H1 (cell line): ENCODE measurements around the gene SCGB1D4. TPM values are rescaled to one million over a fixed set of nuclear protein-coding genes. Genes with fewer than 3 reads are reported as not detected.
A peak's percentile ranks its signal among the peaks of the same experiment; 100 is the strongest.

Experiments
- CTCF ChIA-PET: fragments of 300-600 bp; sonication (Branson Sonifier 250); formaldehyde crosslinking; loops from one replicate; lab custom pipeline; 2021; ENCODE audit not compliant: partially characterized antibody; lab: Charles Lee
- POLR2A ChIA-PET: fragments of 300-600 bp; sonication (Branson Sonifier 250); formaldehyde crosslinking; loops from one replicate; lab custom pipeline; 2021; ENCODE audit warnings: inconsistent platforms; ENCODE audit not compliant: partially characterized antibody; lab: Charles Lee
- DNase-seq, 2 experiments: peaks; one replicate each; pipeline versions ENCODE4 v3.0.0 to v3.0.0-alpha.2; 2010 to 2022; ENCODE audit warnings: low spot score in 2 of 2, low read depth in 1 of 2, mixed read lengths in 1 of 2
- FAIRE-seq: peaks from 2 replicates; lab custom pipeline; 2011; peaks lifted over from hg19 to GRCh38; lab: Jason Lieb, UNC
- H2AFZ ChIP-seq: 2 replicates; pipeline ENCODE4 v1.8.1; 2012; ENCODE audit warnings: low read length, inconsistent platforms
- H2AK5ac ChIP-seq: 2 replicates; pipeline ENCODE4 v1.6.1; 2013; ENCODE audit warnings: low read depth, low read length
- H2BK120ac ChIP-seq: replicated peaks from 2 replicates; pipeline ENCODE3; 2013; ENCODE audit warnings: low read depth, low read length, inconsistent platforms
- H2BK12ac ChIP-seq: 2 replicates; pipeline ENCODE4 v1.6.1; 2013; ENCODE audit warnings: low read depth, low read length
- H2BK15ac ChIP-seq: 2 replicates; pipeline ENCODE4 v1.6.1; 2013; ENCODE audit warnings: low read length
- H2BK20ac ChIP-seq: 2 replicates; pipeline ENCODE4 v1.6.1; 2013; ENCODE audit warnings: low read length
- H2BK5ac ChIP-seq: 2 replicates; pipeline ENCODE4 v1.6.1; 2013; ENCODE audit warnings: low read depth, low read length
- H3K14ac ChIP-seq: 2 replicates; pipeline ENCODE4 v1.6.1; 2013; ENCODE audit warnings: inconsistent platforms; ENCODE audit not compliant: insufficient read length
- H3K18ac ChIP-seq: 2 replicates; pipeline ENCODE4 v1.6.1; 2013; ENCODE audit warnings: low read length; ENCODE audit errors: extremely low read depth
- H3K23ac ChIP-seq: 2 replicates; pipeline ENCODE4 v1.6.1; 2013; ENCODE audit warnings: inconsistent platforms; ENCODE audit not compliant: insufficient read length
- H3K23me2 ChIP-seq: 2 replicates; pipeline ENCODE4 v1.6.1; 2013; ENCODE audit warnings: low read depth, low read length
- H3K27ac ChIP-seq: 2 replicates; pipeline ENCODE4 v1.6.1; 2011; ENCODE audit warnings: low read depth, low read length, inconsistent platforms
- H3K27me3 ChIP-seq, 4 experiments: replicated peaks in 1 of 4; 1 replicate in 1 of 4; 2 replicates in 3 of 4; pipeline versions ENCODE4 v1.6.1 to v1.8.1; 2011 to 2013; ENCODE audit warnings: low read length in 3 of 4, mild to moderate bottlenecking in 3 of 4, inconsistent platforms in 2 of 4, mixed read lengths in 2 of 4, moderate library complexity in 1 of 4; ENCODE audit not compliant: control insufficient read depth in 3 of 4, insufficient read depth in 3 of 4; ENCODE audit errors: extremely low read depth in 1 of 4
- H3K36me3 ChIP-seq, 4 experiments: 2 replicates each; pipeline versions ENCODE4 v1.6.1 to v1.8.1; 2011 to 2013; ENCODE audit warnings: mild to moderate bottlenecking in 4 of 4, low read length in 3 of 4, moderate library complexity in 2 of 4, control low read depth in 1 of 4, inconsistent platforms in 1 of 4; ENCODE audit not compliant: insufficient read depth in 4 of 4, control insufficient read depth in 2 of 4
- H3K4ac ChIP-seq: replicated peaks from 2 replicates; pipeline ENCODE3; 2013; ENCODE audit warnings: low read length, low read depth, mixed read lengths, inconsistent platforms; ENCODE audit not compliant: insufficient read length
- H3K4me1 ChIP-seq, 4 experiments: replicated peaks in 1 of 4; 1 replicate in 1 of 4; 2 replicates in 3 of 4; pipeline versions ENCODE4 v1.6.1 to v1.8.1; 2011 to 2013; ENCODE audit warnings: low read length in 3 of 4, inconsistent platforms in 2 of 4, mixed read lengths in 1 of 4; ENCODE audit not compliant: insufficient read depth in 4 of 4, control insufficient read depth in 3 of 4
- H3K4me2 ChIP-seq, 2 experiments: 2 replicates each; pipeline versions ENCODE4 v1.6.1 to v1.8.1; 2011 to 2013; ENCODE audit warnings: low read depth in 2 of 2, low read length in 2 of 2, control low read depth in 1 of 2, inconsistent platforms in 1 of 2, mild to moderate bottlenecking in 1 of 2; ENCODE audit not compliant: insufficient read depth in 1 of 2
- H3K4me3 ChIP-seq, 4 experiments: fragments of 200-600, 300-600 bp in 1 of 4; sonication (generic), shearing (Covaris generic), sonication (Bioruptor Twin) in 1 of 4; 2 replicates each; pipeline versions ENCODE4 v1.5.1 to v1.8.1; 2011 to 2016; ENCODE audit warnings: low read length in 4 of 4, low read depth in 3 of 4, control low read depth in 2 of 4, inconsistent platforms in 2 of 4, mild to moderate bottlenecking in 2 of 4, mixed read lengths in 1 of 4, moderate library complexity in 1 of 4; ENCODE audit not compliant: insufficient read depth in 2 of 4; ENCODE audit errors: extremely low read depth in 1 of 4
- H3K56ac ChIP-seq: replicated peaks from 2 replicates; pipeline ENCODE3; 2013; ENCODE audit warnings: low read depth, mild to moderate bottlenecking, mixed read lengths, low read length, inconsistent platforms; ENCODE audit not compliant: insufficient read length
- H3K79me1 ChIP-seq: 2 replicates; pipeline ENCODE4 v1.6.1; 2013; ENCODE audit warnings: low read depth, low read length, control low read depth
- H3K79me2 ChIP-seq, 2 experiments: 2 replicates each; pipeline versions ENCODE4 v1.6.1 to v1.8.1; 2012 to 2013; ENCODE audit warnings: low read length in 2 of 2, mild to moderate bottlenecking in 2 of 2, inconsistent platforms in 1 of 2; ENCODE audit not compliant: insufficient read depth in 2 of 2, control insufficient read depth in 1 of 2
- H3K9ac ChIP-seq, 4 experiments: replicated peaks in 1 of 4; 1 replicate in 1 of 4; 2 replicates in 3 of 4; pipeline versions ENCODE4 v1.6.1 to v1.8.1; 2011 to 2013; ENCODE audit warnings: low read depth in 3 of 4, low read length in 3 of 4, control low read depth in 2 of 4, mild to moderate bottlenecking in 2 of 4, moderate library complexity in 2 of 4, inconsistent platforms in 1 of 4; ENCODE audit errors: extremely low read depth in 1 of 4
- H3K9me3 ChIP-seq, 2 experiments: 2 replicates each; pipeline versions ENCODE4 v1.6.1 to v1.8.1; 2012 to 2013; ENCODE audit warnings: mild to moderate bottlenecking in 2 of 2, moderate library complexity in 2 of 2, control low read depth in 1 of 2, inconsistent platforms in 1 of 2, low read depth in 1 of 2, low read length in 1 of 2, mixed read lengths in 1 of 2; ENCODE audit not compliant: insufficient read depth in 2 of 2
- H4K20me1 ChIP-seq, 2 experiments: replicated peaks in 1 of 2; 2 replicates each; pipeline versions ENCODE3 to v1.8.1; 2011 to 2013; ENCODE audit warnings: inconsistent platforms in 2 of 2, low read length in 2 of 2, mild to moderate bottlenecking in 1 of 2; ENCODE audit not compliant: insufficient read depth in 2 of 2, control insufficient read depth in 1 of 2
- H4K5ac ChIP-seq: 2 replicates; pipeline ENCODE4 v1.6.1; 2013; ENCODE audit warnings: low read length, low read depth, mixed read lengths, inconsistent platforms; ENCODE audit not compliant: insufficient read length
- H4K8ac ChIP-seq: 2 replicates; pipeline ENCODE4 v1.8.0; 2013; ENCODE audit warnings: mild to moderate bottlenecking, moderate library complexity, low read length, inconsistent platforms; ENCODE audit not compliant: insufficient read depth; ENCODE audit errors: extremely low read depth
- H4K91ac ChIP-seq: replicated peaks from 2 replicates; pipeline ENCODE3; 2013; ENCODE audit warnings: low read length, mixed read lengths, inconsistent platforms; ENCODE audit not compliant: insufficient read length
- CBX5 ChIP-seq: fragments of 300-800, 300-1000 bp; sonication (generic); IDR thresholded peaks from 2 replicates; pipeline ENCODE4 v1.7.1; 2016; ENCODE audit warnings: antibody characterized with exemption, low read length, low read depth
- CTCF ChIP-seq, 3 experiments: IDR thresholded peaks; 1 replicate in 2 of 3; 2 replicates in 1 of 3; pipeline versions ENCODE4 v1.5.1 to v1.6.1; 2011; ENCODE audit warnings: low read length in 3 of 3, mild to moderate bottlenecking in 3 of 3, inconsistent platforms in 2 of 3, low read depth in 1 of 3, moderate library complexity in 1 of 3; ENCODE audit not compliant: insufficient read depth in 1 of 3; ENCODE audit errors: control extremely low read depth in 1 of 3
- KDM1A ChIP-seq: fragments of 200-600, 300-600 bp; sonication (generic); IDR thresholded peaks from 2 replicates; pipeline ENCODE4 v1.7.1; 2016; ENCODE audit warnings: mild to moderate bottlenecking, low read length, borderline replicate concordance
- MAX ChIP-seq: IDR thresholded peaks from 2 replicates; pipeline ENCODE4 v1.6.1; 2012; ENCODE audit warnings: inconsistent platforms
- POU5F1 ChIP-seq: IDR thresholded peaks from 2 replicates; pipeline ENCODE4 v1.6.1; 2011; ENCODE audit warnings: low read depth, mild to moderate bottlenecking, low read length, moderate library complexity
- RAD21 ChIP-seq, 2 experiments: IDR thresholded peaks in 1 of 2; conservative IDR thresholded peaks in 1 of 2; 2 replicates each; pipeline ENCODE4 v1.6.1; 2011; ENCODE audit warnings: low read depth in 2 of 2, low read length in 2 of 2, improper control_type of control experiment in 1 of 2, inconsistent platforms in 1 of 2, mild to moderate bottlenecking in 1 of 2, moderate library complexity in 1 of 2
- SIN3A ChIP-seq, 2 experiments: IDR thresholded peaks in 1 of 2; conservative IDR thresholded peaks in 1 of 2; 2 replicates each; pipeline ENCODE4 v1.6.1; 2011 to 2012; ENCODE audit warnings: low read length in 2 of 2, improper control_type of control experiment in 1 of 2, low read depth in 1 of 2, mild to moderate bottlenecking in 1 of 2
- SIRT6 ChIP-seq: IDR thresholded peaks from one replicate; pipeline ENCODE4 v1.7.1; 2012; ENCODE audit warnings: low read length, inconsistent platforms
- SIX5 ChIP-seq: IDR thresholded peaks from 2 replicates; pipeline ENCODE4 v1.6.1; 2011; ENCODE audit warnings: mild to moderate bottlenecking, low read depth, low read length
- TCF12 ChIP-seq: IDR thresholded peaks from 2 replicates; pipeline ENCODE4 v1.6.1; 2011; ENCODE audit warnings: low read depth, mild to moderate bottlenecking, low read length
- WGBS, 2 experiments: shearing (Covaris generic) in 1 of 2; methylation state at CpG; one replicate each; pipeline versions ENCODE4 v1.1.6 to v1.1.7; 2013 to 2015; ENCODE audit warnings: low lambda C conversion rate in 2 of 2, mixed read lengths in 2 of 2, inconsistent platforms in 1 of 2, low coverage in 1 of 2, missing lambda C conversion rate in 1 of 2; ENCODE audit not compliant: insufficient replicate concordance in 2 of 2, insufficient coverage in 1 of 2, insufficient read length in 1 of 2; ENCODE audit errors: extremely low coverage in 1 of 2, missing lambda C conversion rate in 1 of 2; 5-methylcytosine and 5-hydroxymethylcytosine counted together
- polyA plus RNA-seq, 7 experiments: library from polyadenylated mRNA; depleted of rRNA in 3 of 7; stranded (reverse) in 5 of 7; unstranded in 2 of 7; fragments of >200 nt in 5 of 7; fragments of 200-250 nt in 2 of 7; gene quantifications; 1 replicate in 5 of 7; 2 replicates in 1 of 7; 4 replicates in 1 of 7; pipeline versions ENCODE4 v1.2.1 to v1.2.3, GENCODE V29; 2011 to 2013; ENCODE audit warnings: missing spikeins in 2 of 7, mixed read lengths in 2 of 7
- total RNA-seq: library from RNA; stranded (reverse); fragmentation: NEBNext Ultra II Directional; extraction: Animal tissue kit (Norgen Biotek cat#: 25700); gene quantifications from 2 replicates; pipeline ENCODE4 v1.2.1, GENCODE V29; 2021

Gene SCGB1D4
- total and polyA plus RNA-seq, 2 of the 8 experiments (the other 6 are each of a cell fraction or from before 2014, with no cell fraction given), result not detected

GRCh38 chr11:62269654-62270278 lies 29.1 kb downstream of the SCGB1D4 start, which contains the start of gene SCGB2A2:
SCGB2A2 (plus strand) TSS chr11:62270158; CDS start chr11:62270217, 59 bp downstream.
- no peaks in the 10 kb centered on the region for H3K27me3 ChIP-seq
- no peak within 1 kb of the TSS for H2BK120ac ChIP-seq
- no peak within 1 kb of the TSS for H3K4ac ChIP-seq
- H3K56ac ChIP-seq, result no peak within 1 kb of the TSS
- ChIA-PET CTCF (interaction anchor here (0.7 to 1.8 kb wide), 13 partner anchors 11 to 122 kb away, joined by 3 to 5 read pairs (median 3); no protein-coding TSS in a partner anchor), POLR2A (no interaction called here)
- no peak within 1 kb of the TSS for H3K23ac ChIP-seq
- FAIRE-seq (no peak), DNase-seq (no peak)
- no peak within 1 kb of the TSS for H3K9ac ChIP-seq
- no peak within 1 kb of the TSS for H2AFZ ChIP-seq
- H3K14ac ChIP-seq, result no peak within 1 kb of the TSS
- H3K4me3 ChIP-seq, result no peak within 1 kb of the TSS
- H4K91ac ChIP-seq, result no peak within 1 kb of the TSS
- H3K79me1 ChIP-seq, result no peaks in the 10 kb centered on the region
- no peaks in the 10 kb centered on the region for H4K20me1 ChIP-seq
- H3K18ac ChIP-seq, result no peak within 1 kb of the TSS
- no peak within 1 kb of the TSS for H2BK5ac ChIP-seq
- H3K79me2 ChIP-seq, result no peaks in the 10 kb centered on the region
- no peak within 1 kb of the TSS for H2BK15ac ChIP-seq
- H3K4me2 ChIP-seq, result no peak within 1 kb of the TSS
- H3K9me3 ChIP-seq, result no peaks in the 10 kb centered on the region
- H3K23me2 ChIP-seq, result peaks cover 2% of the 10 kb centered on the region
- no peak within 1 kb of the TSS for H4K5ac ChIP-seq
- 88% methylated on average over 10 of the region's 10 CpGs; no CpG with 5 or more reads in 1 of the 2 experiments for WGBS, 2 experiments
- no peak within 1 kb of the TSS for H2BK12ac ChIP-seq
- no peaks in the 10 kb centered on the region for H3K4me1 ChIP-seq
- H2BK20ac ChIP-seq, result no peak within 1 kb of the TSS
- no peak within 1 kb of the TSS for H3K27ac ChIP-seq
- H4K8ac ChIP-seq, result no peak within 1 kb of the TSS
- no peak within 1 kb of the TSS for H2AK5ac ChIP-seq
- no peaks in the 10 kb centered on the region for H3K36me3 ChIP-seq
- no peak for TF ChIP-seq MAX
- TF ChIP-seq SIN3A (conservative IDR thresholded peaks at IDR 0.05 in 1 of 2, IDR thresholded peaks at IDR 0.05 in 1 of 2; ENCODE audit: low read depth in 1 of 2, low read length in 2 of 2), result no peak
- peak; percentile 38 to 62 (median 47) for TF ChIP-seq CTCF (IDR thresholded peaks at IDR 0.05; ENCODE audit: control extremely low read depth in 1 of 3, insufficient read depth in 1 of 3, low read depth in 1 of 3, low read length in 3 of 3)
- no peak for TF ChIP-seq POU5F1
- TF ChIP-seq CBX5, result no peak
- peak; percentile 37 to 64 for TF ChIP-seq RAD21 (IDR thresholded peaks at IDR 0.05 in 1 of 2, conservative IDR thresholded peaks at IDR 0.05 in 1 of 2; ENCODE audit: low read depth in 2 of 2, low read length in 2 of 2)
- no peak for TF ChIP-seq KDM1A
- no peak for TF ChIP-seq SIRT6
- no peak for TF ChIP-seq TCF12
- no peak for TF ChIP-seq SIX5
